GM18873 (cell line): ENCODE data around the gene OR9Q1.
"Not testable (repeated sequence)": the region's sequence is repeated elsewhere in the genome, so short reads cannot be mapped to it uniquely, and the experiment has no call there.

Experiments used
- ATAC-seq: cut with Tn5 transposase; IDR thresholded peaks from one replicate; pipeline ENCODE4 v1.9.1; 2021; ENCODE audit warnings: mild to moderate bottlenecking, moderate library complexity, moderate number of reproducible peaks; ENCODE audit not compliant: unreplicated experiment, low FRiP score

The OR9Q1 gene

DNA sequence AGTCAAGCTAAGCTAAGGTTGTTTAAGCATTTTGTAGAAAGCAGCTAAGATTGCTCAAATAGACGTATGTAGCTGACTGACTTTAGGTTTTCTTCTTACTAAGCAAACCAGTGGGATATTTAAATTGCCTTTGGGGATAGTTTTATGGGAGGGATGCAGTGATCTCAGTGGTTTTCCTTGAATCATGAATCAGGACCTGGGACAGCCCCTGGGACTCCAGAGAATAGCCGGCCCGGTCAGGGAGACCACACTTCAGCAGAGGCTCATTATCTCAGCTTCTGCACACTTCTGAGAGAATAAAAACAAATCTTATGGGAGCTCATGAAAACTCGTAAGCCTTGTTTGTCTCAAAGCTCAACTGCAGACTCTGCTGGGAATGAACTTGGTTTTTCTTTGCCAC lies 101.8 kb downstream of the OR9Q1 start, which contains the start of gene OR9I1:
OR9I1 (minus strand) TSS at position 62 of the 400 bp plus-strand sequence. CDS start 6,086 bp downstream, outside the sequence.
- no peak for ATAC-seq

GRCh38 chr11:58127350-58127749 lies 103.7 kb downstream of the OR9Q1 start:
- ATAC-seq = no peak

GRCh38 chr11:58133309-58134076 lies 109.8 kb downstream of the OR9Q1 start:
- no peak for ATAC-seq

DNA sequence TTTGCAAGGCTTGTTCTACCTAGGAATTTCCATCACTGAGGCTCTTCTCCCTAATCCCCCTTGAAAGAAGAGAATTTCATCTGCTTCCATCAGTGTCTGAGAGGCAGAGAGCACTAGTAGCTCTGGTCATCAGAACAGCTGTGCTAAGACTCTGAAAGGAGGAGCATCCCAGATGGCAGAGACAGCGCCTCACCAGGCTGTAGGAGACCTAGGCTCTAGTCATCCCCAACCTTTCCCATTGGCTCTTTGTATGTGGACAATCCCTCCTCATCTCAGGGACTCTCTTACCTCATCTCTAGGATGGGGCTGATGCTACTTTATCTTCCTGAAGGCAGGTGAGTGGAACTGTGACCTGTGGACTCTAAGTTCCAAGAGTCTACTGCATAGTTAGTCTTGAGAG lies 110.5 kb downstream of the OR9Q1 start:
- no peak for ATAC-seq

GRCh38 chr11:58135171-58135570 lies 111.5 kb downstream of the OR9Q1 start:
- ATAC-seq = no peak

GRCh38 chr11:58142761-58143160 lies 119.1 kb downstream of the OR9Q1 start:
- ATAC-seq = no peak

- ATAC-seq = no peak
These were observed 129.1 kb downstream of the OR9Q1 start for GRCh38 chr11:58152781-58153180.

DNA sequence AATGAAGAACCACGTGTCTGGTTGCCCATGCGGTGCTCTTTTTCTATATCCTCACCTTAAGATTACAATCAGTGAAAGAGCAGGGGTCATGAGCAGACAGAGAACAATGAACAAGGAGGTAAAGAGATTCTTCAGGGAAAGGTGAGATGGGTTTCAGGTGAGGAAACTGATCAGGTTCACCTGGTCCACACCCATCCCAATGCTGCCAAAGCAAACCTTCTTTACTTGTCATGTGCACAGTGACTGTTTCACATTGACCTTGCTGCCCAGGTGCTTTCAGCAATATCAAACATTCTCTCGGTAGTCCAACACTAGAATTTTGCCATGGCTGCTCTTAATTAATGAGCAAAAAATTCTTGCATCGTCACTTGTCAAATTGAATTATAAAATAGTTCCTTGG lies 140.7 kb downstream of the OR9Q1 start:
- ATAC-seq = no peak

GRCh38 chr11:58164990-58165389 lies 141.3 kb downstream of the OR9Q1 start:
- ATAC-seq = no peak

GRCh38 chr11:58165504-58166106 lies 141.9 kb downstream of the OR9Q1 start:
- no peak for ATAC-seq

GRCh38 chr11:58177409-58178054 lies 153.9 kb downstream of the OR9Q1 start:
- ATAC-seq = no peak

- ATAC-seq = no peak
These were observed 154.8 kb downstream of the OR9Q1 start for GRCh38 chr11:58178444-58178843.

- no peak for ATAC-seq
These were observed 156.0 kb downstream of the OR9Q1 start for GRCh38 chr11:58179648-58180047.

DNA sequence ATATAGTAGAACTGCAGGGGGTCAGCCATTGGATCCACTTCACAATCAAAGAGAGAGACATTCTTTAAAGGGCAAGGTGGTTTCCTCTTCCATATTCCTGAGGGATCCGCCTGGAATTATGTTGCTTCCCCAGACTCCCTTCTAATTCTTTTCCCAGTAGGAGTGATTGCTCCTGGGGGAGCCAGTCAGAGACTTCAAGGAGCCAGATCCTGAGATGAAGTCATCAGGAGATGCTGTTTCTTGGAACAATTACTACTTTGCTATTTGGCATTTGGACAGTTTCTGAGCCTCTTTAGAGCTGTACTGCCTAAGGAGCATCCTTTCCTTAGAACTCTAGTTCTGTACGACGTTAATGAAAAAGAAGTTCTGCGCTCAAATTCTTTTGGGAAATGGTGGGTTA lies 163.3 kb downstream of the OR9Q1 start:
- no peak for ATAC-seq

DNA sequence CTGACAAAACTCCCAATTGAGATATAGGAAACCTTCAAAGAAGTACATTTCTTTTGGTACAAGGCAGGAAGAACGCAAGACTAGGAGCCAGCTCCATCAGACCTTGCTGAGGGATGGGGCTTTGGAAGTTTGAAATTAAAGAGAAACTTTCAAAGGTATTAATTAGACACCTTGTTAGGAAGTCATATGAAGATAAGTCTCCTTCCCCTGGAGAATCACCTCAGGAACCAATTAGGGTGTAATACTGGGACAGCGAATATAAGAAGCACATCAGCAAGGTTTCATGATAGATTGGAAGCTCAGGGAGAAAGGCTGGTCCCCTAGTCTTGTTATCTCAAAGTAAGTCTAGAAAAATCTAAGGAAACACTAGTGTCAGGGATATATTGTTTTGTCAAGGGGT lies 165.1 kb downstream of the OR9Q1 start, which contains the start of gene OR9Q2:
OR9Q2 (plus strand) TSS at position 301 of the 400 bp plus-strand sequence. CDS start 1,421 bp downstream, outside the sequence.
- no peak for ATAC-seq

- ATAC-seq = no peak
These were observed 168.5 kb downstream of the OR9Q1 start for GRCh38 chr11:58192229-58192628.

- ATAC-seq = no peak
These were observed 169.7 kb downstream of the OR9Q1 start for GRCh38 chr11:58193391-58193790.

- no peak for ATAC-seq
These were observed 172.3 kb downstream of the OR9Q1 start for GRCh38 chr11:58195939-58196338.

DNA sequence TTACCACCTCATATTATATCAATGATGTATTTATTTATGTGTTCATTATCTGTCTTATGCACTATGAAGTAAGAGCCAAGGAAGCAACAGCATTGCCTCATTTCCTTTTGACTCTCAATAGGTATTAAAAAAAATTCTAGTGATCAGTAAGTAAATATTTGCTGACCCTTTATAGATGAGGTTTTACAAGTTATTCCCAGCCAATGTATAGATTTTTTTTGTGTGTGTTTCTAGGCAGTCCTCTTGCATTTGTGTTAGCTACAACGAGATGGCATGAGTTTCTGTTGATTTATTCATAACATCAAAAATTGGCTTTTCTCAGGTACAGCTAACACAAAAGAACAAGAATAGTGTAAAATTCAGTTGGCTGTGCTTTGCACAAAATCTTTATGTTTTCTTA lies 175.6 kb downstream of the OR9Q1 start:
- ATAC-seq = no peak

GRCh38 chr11:58204042-58204441 lies 180.4 kb downstream of the OR9Q1 start, which contains the start of gene OR1S2:
TSS of gene OR1S2 (minus strand) at chr11:58204142. CDS start at chr11:58204142, 0 bp downstream.
- no peak for ATAC-seq

GRCh38 chr11:58212420-58212819 lies 188.7 kb downstream of the OR9Q1 start, which contains the start of gene OR1S1:
TSS of gene OR1S1 (plus strand) at chr11:58212720.
- ATAC-seq = not testable (repeated sequence)
